IgD-negative memory B cell (primary cell): ENCODE results near the gene FAM184B. TPM values are rescaled to one million over a fixed set of nuclear protein-coding genes. Genes with fewer than 3 reads are reported as not detected.

Experiments
- H3K27ac Mint-ChIP-seq, 3 donors: one replicate each; pipeline ENCODE4 v1.8.0; 2020 to 2022; ENCODE audit warnings: mild to moderate bottlenecking in 3 of 3, mixed read lengths in 3 of 3, moderate library complexity in 1 of 3
- H3K27me3 Mint-ChIP-seq: one replicate; pipeline ENCODE4 v1.8.0; 2021; ENCODE audit warnings: mixed read lengths
- H3K36me3 Mint-ChIP-seq: one replicate; pipeline ENCODE4 v1.8.0; 2020; ENCODE audit warnings: mild to moderate bottlenecking, mixed read lengths
- H3K4me1 Mint-ChIP-seq, 3 donors: one replicate each; pipeline ENCODE4 v1.8.0; 2020 to 2022; ENCODE audit warnings: mixed read lengths in 3 of 3, mild to moderate bottlenecking in 1 of 3
- H3K4me3 Mint-ChIP-seq, 4 donors: one replicate each; pipeline ENCODE4 v1.8.0; 2020 to 2022; ENCODE audit warnings: mild to moderate bottlenecking in 4 of 4, mixed read lengths in 4 of 4, moderate library complexity in 3 of 4
- H3K9me3 Mint-ChIP-seq, 3 donors: one replicate each; pipeline ENCODE4 v1.8.0; 2020 to 2021; ENCODE audit warnings: mixed read lengths in 3 of 3, mild to moderate bottlenecking in 1 of 3
- polyA plus RNA-seq: library from polyadenylated mRNA; unstranded; fragments of 300-500 nt; fragmentation: Illumina TruSeq; gene quantifications from one replicate; pipeline ENCODE4 v1.2.3, GENCODE V29; 2021

FAM184B gene
- polyA plus RNA-seq, 1 donor from 2014 or later = not detected

GRCh38 chr4:17794730-17795129 lies 13.3 kb upstream of the FAM184B start:
- H3K27ac Mint-ChIP-seq = no peak overlapping the region
- peaks cover 19% of the 10 kb centered on the region for H3K36me3 Mint-ChIP-seq
- H3K4me3 Mint-ChIP-seq = no peak overlapping the region
- no peaks in the 10 kb centered on the region for H3K9me3 Mint-ChIP-seq
- peaks cover 0 to 3% (median 0%) of the 10 kb centered on the region in 3 donors for H3K4me1 Mint-ChIP-seq
- H3K27me3 Mint-ChIP-seq = no peaks in the 10 kb centered on the region

GRCh38 chr4:17788956-17789355 lies 7.5 kb upstream of the FAM184B start:
- H3K36me3 Mint-ChIP-seq = peaks cover 20% of the 10 kb centered on the region

GRCh38 chr4:17787315-17787714 lies 5.9 kb upstream of the FAM184B start:
- peaks cover 0 to 1% (median 0%) of the 10 kb centered on the region in 3 donors for H3K9me3 Mint-ChIP-seq
- peaks cover 19% of the 10 kb centered on the region for H3K36me3 Mint-ChIP-seq
- H3K4me3 Mint-ChIP-seq = no peak overlapping the region
- H3K4me1 Mint-ChIP-seq = peaks cover 6 to 11% (median 7%) of the 10 kb centered on the region in 3 donors
- H3K27me3 Mint-ChIP-seq = peaks cover 3% of the 10 kb centered on the region
- no peak overlapping the region for H3K27ac Mint-ChIP-seq

More at GRCh38 chr4:17788956-17789355, 7.5 kb upstream of the FAM184B start:
- no peak overlapping the region for H3K27ac Mint-ChIP-seq
- H3K4me3 Mint-ChIP-seq = no peak overlapping the region
- peaks cover 6 to 11% (median 7%) of the 10 kb centered on the region in 3 donors for H3K4me1 Mint-ChIP-seq
- H3K27me3 Mint-ChIP-seq = no peaks in the 10 kb centered on the region
- no peaks in the 10 kb centered on the region for H3K9me3 Mint-ChIP-seq

GRCh38 chr4:17786567-17786966 lies 5.1 kb upstream of the FAM184B start:
- peaks cover 0 to 7% (median 0%) of the 10 kb centered on the region in 3 donors for H3K9me3 Mint-ChIP-seq

GRCh38 chr4:17785858-17786257 lies 4.4 kb upstream of the FAM184B start:
- H3K36me3 Mint-ChIP-seq = peaks cover 13% of the 10 kb centered on the region
- H3K4me1 Mint-ChIP-seq = peaks cover 6 to 14% (median 11%) of the 10 kb centered on the region in 3 donors
- no peak overlapping the region for H3K27ac Mint-ChIP-seq
- no peak overlapping the region for H3K4me3 Mint-ChIP-seq
- H3K27me3 Mint-ChIP-seq = peaks cover 13% of the 10 kb centered on the region
- H3K9me3 Mint-ChIP-seq = peaks cover 0 to 7% (median 0%) of the 10 kb centered on the region in 3 donors

More at GRCh38 chr4:17786567-17786966, 5.1 kb upstream of the FAM184B start:
- peaks cover 11% of the 10 kb centered on the region for H3K27me3 Mint-ChIP-seq
- H3K36me3 Mint-ChIP-seq = peaks cover 20% of the 10 kb centered on the region
- no peak overlapping the region for H3K4me3 Mint-ChIP-seq
- peaks cover 6 to 13% (median 11%) of the 10 kb centered on the region in 3 donors for H3K4me1 Mint-ChIP-seq
- H3K27ac Mint-ChIP-seq = no peak overlapping the region

- Mint-ChIP-seq H3K27me3 (peaks cover 23% of the 10 kb centered on the region), H3K9me3 (peaks cover 0 to 7% (median 1%) of the 10 kb centered on the region in 3 donors), H3K4me1 (peaks cover 0 to 9% (median 1%) of the 10 kb centered on the region in 3 donors), H3K4me3 (no peak overlapping the region), H3K36me3 (peaks cover 7% of the 10 kb centered on the region), H3K27ac (no peak overlapping the region)
These were observed 721 bp downstream of the FAM184B start for GRCh38 chr4:17780501-17781299.

- H3K27ac Mint-ChIP-seq = no peak overlapping the region
- peaks cover 8% of the 10 kb centered on the region for H3K36me3 Mint-ChIP-seq
- H3K4me1 Mint-ChIP-seq = peaks cover 0 to 8% (median 1%) of the 10 kb centered on the region in 3 donors
- no peak overlapping the region for H3K4me3 Mint-ChIP-seq
- H3K9me3 Mint-ChIP-seq = peaks cover 0 to 7% (median 1%) of the 10 kb centered on the region in 3 donors
- peaks cover 23% of the 10 kb centered on the region for H3K27me3 Mint-ChIP-seq
These were observed 3.0 kb downstream of the FAM184B start for GRCh38 chr4:17778431-17778830.

GRCh38 chr4:17773135-17773698 lies 8.2 kb downstream of the FAM184B start:
- H3K4me1 Mint-ChIP-seq = no peaks in the 10 kb centered on the region

GRCh38 chr4:17771284-17771908 lies 10.0 kb downstream of the FAM184B start:
- no peaks in the 10 kb centered on the region for H3K4me1 Mint-ChIP-seq
- no peak overlapping the region for H3K4me3 Mint-ChIP-seq
- H3K9me3 Mint-ChIP-seq = no peaks in the 10 kb centered on the region
- H3K36me3 Mint-ChIP-seq = peaks cover 2% of the 10 kb centered on the region
- no peaks in the 10 kb centered on the region for H3K27me3 Mint-ChIP-seq
- H3K27ac Mint-ChIP-seq = no peak overlapping the region

More at GRCh38 chr4:17773135-17773698, 8.2 kb downstream of the FAM184B start:
- H3K27me3 Mint-ChIP-seq = no peaks in the 10 kb centered on the region
- no peaks in the 10 kb centered on the region for H3K9me3 Mint-ChIP-seq
- no peak overlapping the region for H3K4me3 Mint-ChIP-seq
- H3K36me3 Mint-ChIP-seq = peaks cover 2% of the 10 kb centered on the region
- H3K27ac Mint-ChIP-seq = no peak overlapping the region

- no peak overlapping the region for H3K27ac Mint-ChIP-seq
- peaks cover 4% of the 10 kb centered on the region for H3K27me3 Mint-ChIP-seq
- H3K4me1 Mint-ChIP-seq = no peaks in the 10 kb centered on the region
- peaks cover 0 to 4% (median 0%) of the 10 kb centered on the region in 3 donors for H3K9me3 Mint-ChIP-seq
- peaks cover 2% of the 10 kb centered on the region for H3K36me3 Mint-ChIP-seq
- H3K4me3 Mint-ChIP-seq = no peak overlapping the region
These were observed 10.6 kb downstream of the FAM184B start for GRCh38 chr4:17770845-17771244.

GRCh38 chr4:17769406-17770174 lies 11.8 kb downstream of the FAM184B start:
- Mint-ChIP-seq H3K4me3 (no peak overlapping the region), H3K9me3 (peaks cover 0 to 4% (median 0%) of the 10 kb centered on the region in 3 donors), H3K27me3 (peaks cover 5% of the 10 kb centered on the region), H3K4me1 (no peaks in the 10 kb centered on the region), H3K27ac (peak overlapping the region in 1 of 3 donors; percentile 25), H3K36me3 (peaks cover under 1% of the 10 kb centered on the region)

GRCh38 chr4:17766826-17767458 lies 14.5 kb downstream of the FAM184B start:
- peaks cover 0 to 5% (median 0%) of the 10 kb centered on the region in 3 donors for H3K9me3 Mint-ChIP-seq
- H3K4me1 Mint-ChIP-seq = no peaks in the 10 kb centered on the region
- no peak overlapping the region for H3K27ac Mint-ChIP-seq
- H3K36me3 Mint-ChIP-seq = no peaks in the 10 kb centered on the region
- H3K4me3 Mint-ChIP-seq = no peak overlapping the region
- H3K27me3 Mint-ChIP-seq = peaks cover 6% of the 10 kb centered on the region

GRCh38 chr4:17765514-17766286 lies 15.7 kb downstream of the FAM184B start:
- peaks cover 0 to 5% (median 0%) of the 10 kb centered on the region in 3 donors for H3K9me3 Mint-ChIP-seq
- no peak overlapping the region for H3K4me3 Mint-ChIP-seq
- H3K27ac Mint-ChIP-seq = no peak overlapping the region
- H3K4me1 Mint-ChIP-seq = no peaks in the 10 kb centered on the region
- peaks cover 6% of the 10 kb centered on the region for H3K27me3 Mint-ChIP-seq
- no peaks in the 10 kb centered on the region for H3K36me3 Mint-ChIP-seq
